ENCODE measurements around the gene RFX8.
A peak's percentile ranks its signal among the peaks of the same experiment; 100 is the strongest.
"Not testable (repeated sequence)": the region's sequence is repeated elsewhere in the genome, so short reads cannot be mapped to it uniquely, and the experiment has no call there.

Gene RFX8

DNA sequence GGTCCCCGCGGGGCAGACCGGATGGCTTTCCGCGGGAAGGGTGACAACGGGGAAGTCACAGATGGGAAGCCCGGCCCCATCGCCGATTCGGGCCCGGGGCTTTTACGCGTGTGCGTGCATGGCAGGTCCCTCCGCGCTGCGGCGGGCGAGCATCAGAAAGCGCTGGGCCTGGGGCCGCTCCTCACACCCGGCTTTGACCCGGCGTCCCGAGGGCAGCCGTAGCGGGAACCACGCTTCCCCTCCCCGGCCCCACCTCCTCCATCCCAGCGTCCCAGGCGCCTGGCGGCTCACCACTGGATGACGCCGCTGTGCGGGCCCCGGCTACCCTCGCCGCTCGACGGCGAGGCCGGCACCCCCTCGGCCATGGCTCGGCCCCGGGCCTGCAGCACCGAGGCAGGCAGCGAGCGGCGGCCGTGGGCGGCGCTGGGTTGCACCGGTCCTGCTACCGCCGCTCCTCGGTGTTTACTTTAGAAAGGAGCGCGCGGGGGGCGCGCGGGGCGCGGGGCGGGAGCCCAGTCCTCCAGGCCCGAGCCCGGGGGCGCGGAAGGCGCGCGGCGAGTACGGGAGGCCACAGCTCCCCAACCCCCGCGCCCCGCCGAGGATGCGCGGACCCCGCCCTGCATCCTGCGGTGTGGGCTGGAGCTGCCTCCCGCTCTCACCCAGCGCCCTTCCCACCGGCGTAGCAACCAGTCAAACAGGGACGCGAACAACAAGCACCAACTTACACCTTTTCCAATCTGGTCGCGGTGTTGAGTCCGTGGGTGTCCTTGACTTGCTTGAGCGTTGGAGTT lies 806 bp downstream of the RFX8 start:
- Mint-ChIP-seq H3K27me3 (peaks cover 36% of the 10 kb centered on the region), H3K4me3 (peak overlapping the region; percentile 79), H3K9me3 (no peaks in the 10 kb centered on the region), H3K36me3 (ENCODE audit: low read depth) (no peaks in the 10 kb centered on the region), H3K27ac (peak overlapping the region; percentile 55), H3K4me1 (ENCODE audit: low read depth) (peaks cover 11% of the 10 kb centered on the region)

- H3K27ac Mint-ChIP-seq, result peak overlapping the region; percentile 55
Measured at GRCh38 chr2:101473591-101473910, 1.4 kb downstream of the RFX8 start.

GRCh38 chr2:101469863-101470262 lies 5.0 kb downstream of the RFX8 start:
- no peaks in the 10 kb centered on the region for H3K36me3 Mint-ChIP-seq (ENCODE audit: low read depth)
- no peaks in the 10 kb centered on the region for H3K9me3 Mint-ChIP-seq
- H3K4me1 Mint-ChIP-seq (ENCODE audit: low read depth), result peaks cover 5% of the 10 kb centered on the region
- H3K27me3 Mint-ChIP-seq, result peaks cover 25% of the 10 kb centered on the region
- no peak overlapping the region for H3K4me3 Mint-ChIP-seq
- H3K27ac Mint-ChIP-seq, result no peak overlapping the region

More at GRCh38 chr2:101473591-101473910, 1.4 kb downstream of the RFX8 start:
- no peaks in the 10 kb centered on the region for H3K9me3 Mint-ChIP-seq
- no peaks in the 10 kb centered on the region for H3K36me3 Mint-ChIP-seq (ENCODE audit: low read depth)
- peaks cover 36% of the 10 kb centered on the region for H3K27me3 Mint-ChIP-seq
- H3K4me1 Mint-ChIP-seq (ENCODE audit: low read depth), result peaks cover 11% of the 10 kb centered on the region
- peak overlapping the region; percentile 79 for H3K4me3 Mint-ChIP-seq

- H3K4me3 Mint-ChIP-seq, result no peak overlapping the region
- H3K27me3 Mint-ChIP-seq, result peaks cover 12% of the 10 kb centered on the region
- H3K4me1 Mint-ChIP-seq (ENCODE audit: low read depth), result peaks cover 5% of the 10 kb centered on the region
- no peaks in the 10 kb centered on the region for H3K36me3 Mint-ChIP-seq (ENCODE audit: low read depth)
- no peak overlapping the region for H3K27ac Mint-ChIP-seq
- H3K9me3 Mint-ChIP-seq, result no peaks in the 10 kb centered on the region
Measured at GRCh38 chr2:101467306-101467705, 7.6 kb downstream of the RFX8 start.

DNA sequence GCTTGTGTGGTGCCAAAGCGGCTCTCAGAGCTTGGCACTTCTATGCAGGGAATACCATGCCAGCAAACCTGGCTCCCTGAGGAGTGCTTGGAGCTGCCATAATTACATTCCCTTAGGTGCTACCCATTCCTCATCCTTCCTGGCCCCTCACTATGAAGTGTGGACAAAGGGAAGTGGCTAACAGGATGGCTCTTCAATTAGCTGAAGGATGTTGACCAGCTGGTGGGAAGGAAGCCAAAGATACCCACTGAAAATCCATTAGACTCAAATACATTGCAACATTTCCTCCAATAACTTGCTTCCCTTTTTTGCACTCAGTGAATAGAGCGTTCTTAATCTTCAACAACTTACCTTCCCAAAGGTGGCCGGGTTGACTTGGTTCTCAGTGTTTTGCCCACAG lies 8.5 kb downstream of the RFX8 start:
- no peaks in the 10 kb centered on the region for H3K9me3 Mint-ChIP-seq
- no peak overlapping the region for H3K27ac Mint-ChIP-seq
- H3K4me1 Mint-ChIP-seq (ENCODE audit: low read depth), result peaks cover 5% of the 10 kb centered on the region
- peaks cover 9% of the 10 kb centered on the region for H3K27me3 Mint-ChIP-seq
- H3K36me3 Mint-ChIP-seq (ENCODE audit: low read depth), result no peaks in the 10 kb centered on the region
- H3K4me3 Mint-ChIP-seq, result no peak overlapping the region

DNA sequence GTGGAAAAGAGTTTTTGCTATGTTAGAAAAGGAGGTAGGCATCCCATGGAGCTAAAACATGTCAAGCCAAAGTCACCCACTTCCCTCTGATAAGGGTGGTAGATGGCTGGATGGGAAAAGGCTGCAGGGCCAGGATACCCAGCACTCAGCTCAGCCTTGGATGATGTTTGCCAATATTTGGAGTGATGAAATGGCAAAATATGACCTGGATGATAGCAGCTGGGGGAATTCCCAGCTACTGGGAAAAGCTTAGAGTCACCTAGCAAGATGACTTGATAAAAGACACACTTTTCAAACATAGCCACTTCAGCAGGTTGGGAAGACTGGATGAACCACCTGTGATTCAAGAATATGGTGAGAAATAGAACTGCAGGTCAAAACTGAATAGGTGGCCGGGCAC lies 10.1 kb downstream of the RFX8 start:
- H3K9me3 Mint-ChIP-seq, result no peaks in the 10 kb centered on the region
- H3K4me3 Mint-ChIP-seq, result no peak overlapping the region
- peaks cover 5% of the 10 kb centered on the region for H3K4me1 Mint-ChIP-seq (ENCODE audit: low read depth)
- H3K27ac Mint-ChIP-seq, result no peak overlapping the region
- peaks cover 12% of the 10 kb centered on the region for H3K27me3 Mint-ChIP-seq
- H3K36me3 Mint-ChIP-seq (ENCODE audit: low read depth), result no peaks in the 10 kb centered on the region

DNA sequence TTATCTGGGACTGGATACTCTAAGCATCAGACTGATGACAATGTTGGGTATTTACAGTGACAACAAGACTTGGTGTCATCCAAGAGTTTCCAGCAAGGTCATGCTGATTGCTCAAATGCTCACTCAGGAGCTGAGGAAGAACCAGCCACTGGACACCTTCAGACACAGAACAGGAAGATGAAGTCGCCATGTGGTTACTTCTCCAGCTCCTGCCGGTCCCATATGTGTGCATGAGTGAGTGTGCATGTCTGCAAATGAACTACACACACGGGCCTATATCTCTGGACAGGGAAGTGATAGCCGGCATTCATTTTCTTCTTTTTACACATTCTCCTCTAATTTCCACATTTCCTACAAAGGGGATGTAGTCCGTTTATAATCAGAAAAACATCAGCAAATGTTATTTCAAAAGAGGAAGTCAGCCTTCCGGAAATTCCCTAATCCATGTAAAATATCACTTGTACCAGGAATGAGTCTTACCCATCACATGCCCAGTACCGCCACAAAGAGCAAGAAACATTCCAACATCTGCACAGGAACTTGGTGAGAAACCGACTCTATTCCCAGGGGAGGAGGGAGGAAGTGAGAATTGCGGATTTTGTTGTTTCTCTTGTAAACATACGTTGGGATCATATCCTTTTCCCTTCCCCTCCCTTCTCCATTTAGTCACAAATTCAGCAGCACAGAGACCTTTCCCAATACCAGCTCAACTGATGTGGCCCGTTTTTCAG lies 10.8 kb downstream of the RFX8 start:
- peaks cover 5% of the 10 kb centered on the region for H3K4me1 Mint-ChIP-seq (ENCODE audit: low read depth)
- peaks cover 12% of the 10 kb centered on the region for H3K27me3 Mint-ChIP-seq
- no peaks in the 10 kb centered on the region for H3K9me3 Mint-ChIP-seq
- no peaks in the 10 kb centered on the region for H3K36me3 Mint-ChIP-seq (ENCODE audit: low read depth)
- no peak overlapping the region for H3K27ac Mint-ChIP-seq
- no peak overlapping the region for H3K4me3 Mint-ChIP-seq

GRCh38 chr2:101463421-101463820 lies 11.5 kb downstream of the RFX8 start:
- peaks cover 12% of the 10 kb centered on the region for H3K27me3 Mint-ChIP-seq
- H3K4me1 Mint-ChIP-seq (ENCODE audit: low read depth), result peaks cover 5% of the 10 kb centered on the region
- no peaks in the 10 kb centered on the region for H3K36me3 Mint-ChIP-seq (ENCODE audit: low read depth)
- H3K27ac Mint-ChIP-seq, result no peak overlapping the region
- H3K4me3 Mint-ChIP-seq, result no peak overlapping the region
- H3K9me3 Mint-ChIP-seq, result no peaks in the 10 kb centered on the region

- peaks cover 7% of the 10 kb centered on the region for H3K27me3 Mint-ChIP-seq
- H3K4me3 Mint-ChIP-seq, result no peak overlapping the region
- peaks cover 5% of the 10 kb centered on the region for H3K4me1 Mint-ChIP-seq (ENCODE audit: low read depth)
- no peaks in the 10 kb centered on the region for H3K36me3 Mint-ChIP-seq (ENCODE audit: low read depth)
- no peak overlapping the region for H3K27ac Mint-ChIP-seq
- no peaks in the 10 kb centered on the region for H3K9me3 Mint-ChIP-seq
Measured at GRCh38 chr2:101461381-101461780, 13.5 kb downstream of the RFX8 start.

DNA sequence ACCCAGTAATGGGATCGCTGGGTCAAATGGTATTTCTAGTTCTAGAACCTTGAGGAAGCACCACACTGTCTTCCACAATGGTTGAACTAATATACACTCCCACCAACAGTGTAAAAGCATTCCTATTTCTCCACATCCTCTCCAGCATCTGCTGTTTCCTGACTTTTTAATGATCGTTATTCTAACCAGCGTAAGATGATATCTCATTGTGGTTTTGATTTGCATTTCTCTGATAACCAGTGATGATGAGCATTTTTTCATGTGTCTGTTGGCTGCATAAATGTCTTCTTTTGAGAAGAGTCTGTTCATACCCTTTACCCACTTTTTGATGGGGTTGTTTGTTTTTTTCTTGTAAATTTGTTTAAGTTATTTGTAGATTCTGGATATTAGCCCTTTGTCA lies 20.5 kb downstream of the RFX8 start:
- not testable (repeated sequence) for H3K27me3 Mint-ChIP-seq; H3K36me3 Mint-ChIP-seq (ENCODE audit: low read depth); H3K4me3 Mint-ChIP-seq; H3K9me3 Mint-ChIP-seq; H3K27ac Mint-ChIP-seq; H3K4me1 Mint-ChIP-seq (ENCODE audit: low read depth)

DNA sequence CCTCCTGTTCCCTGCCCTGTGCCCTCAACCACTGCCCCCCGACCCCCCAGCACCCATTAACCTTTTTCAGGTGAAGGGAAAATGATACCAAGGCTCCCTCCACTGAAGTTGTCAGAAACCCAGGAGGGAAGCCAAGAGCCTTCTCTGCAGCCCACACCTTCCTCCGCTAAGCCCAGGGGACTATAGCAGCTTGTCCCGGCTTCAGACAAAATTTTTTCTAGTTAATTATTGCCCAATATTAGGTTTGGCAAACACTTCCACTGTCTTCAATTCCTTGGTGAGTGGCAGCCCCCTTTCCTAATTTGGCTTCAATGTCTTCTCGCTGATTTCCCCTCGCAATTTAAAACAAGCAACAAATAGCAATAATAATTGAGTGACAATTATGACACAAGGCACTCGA lies 23.9 kb downstream of the RFX8 start:
- Mint-ChIP-seq H3K4me1 (ENCODE audit: low read depth) (peaks cover 16% of the 10 kb centered on the region), H3K36me3 (ENCODE audit: low read depth) (no peaks in the 10 kb centered on the region), H3K27ac (no peak overlapping the region), H3K4me3 (no peak overlapping the region), H3K9me3 (no peaks in the 10 kb centered on the region), H3K27me3 (peaks cover 11% of the 10 kb centered on the region)

DNA sequence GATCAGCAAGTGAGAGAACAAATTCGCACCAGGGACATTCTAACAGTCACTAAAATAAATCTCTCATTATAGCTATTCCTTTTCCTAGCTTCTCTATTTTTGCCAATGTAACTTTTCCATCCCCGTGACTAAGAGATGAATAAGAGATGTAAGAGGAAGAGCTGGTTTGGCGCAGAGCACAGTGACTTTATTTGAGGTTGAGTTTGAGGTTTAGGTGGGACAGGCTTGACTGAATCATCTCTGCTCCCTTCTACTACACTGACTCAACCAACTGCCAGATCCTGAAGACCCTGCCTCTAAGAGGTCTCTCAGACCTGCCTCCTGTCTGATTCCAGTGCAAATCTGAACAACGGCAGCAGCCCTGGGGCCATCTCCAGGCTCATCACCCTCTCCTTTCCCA lies 28.0 kb downstream of the RFX8 start:
- H3K36me3 Mint-ChIP-seq (ENCODE audit: low read depth), result peaks cover 4% of the 10 kb centered on the region
- H3K27ac Mint-ChIP-seq, result peak overlapping the region; percentile 75
- peaks cover 11% of the 10 kb centered on the region for H3K27me3 Mint-ChIP-seq
- H3K4me1 Mint-ChIP-seq (ENCODE audit: low read depth), result peaks cover 34% of the 10 kb centered on the region
- H3K4me3 Mint-ChIP-seq, result no peak overlapping the region
- peaks cover 8% of the 10 kb centered on the region for H3K9me3 Mint-ChIP-seq

DNA sequence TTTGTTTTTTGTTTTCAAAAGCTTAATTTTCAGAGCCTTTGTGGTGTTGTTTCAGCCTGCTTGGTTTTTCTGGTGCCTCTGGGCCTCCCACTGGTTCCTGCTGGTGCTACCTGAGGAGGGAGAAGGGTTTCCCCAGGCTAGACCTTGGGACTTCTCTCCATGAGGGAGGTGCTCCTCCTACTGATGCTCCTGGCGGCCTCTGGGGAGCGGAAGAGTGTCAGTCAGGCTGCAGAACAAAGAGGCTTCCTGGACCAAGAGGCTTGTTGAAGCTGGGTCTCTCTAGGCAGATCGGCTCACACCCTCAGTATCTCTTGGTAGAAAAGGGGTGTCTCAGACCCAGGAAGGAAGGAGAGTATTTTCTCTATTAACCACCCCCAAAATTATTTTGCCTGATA lies 32.2 kb downstream of the RFX8 start:
- Mint-ChIP-seq H3K36me3 (ENCODE audit: low read depth) (peaks cover 4% of the 10 kb centered on the region), H3K27me3 (no peaks in the 10 kb centered on the region), H3K9me3 (peaks cover 8% of the 10 kb centered on the region), H3K27ac (peak overlapping the region; percentile 73), H3K4me3 (no peak overlapping the region), H3K4me1 (ENCODE audit: low read depth) (peaks cover 37% of the 10 kb centered on the region)

- no peaks in the 10 kb centered on the region for H3K27me3 Mint-ChIP-seq
- peak overlapping the region; percentile 73 for H3K27ac Mint-ChIP-seq
- H3K4me3 Mint-ChIP-seq, result peak overlapping the region; percentile 24
- H3K9me3 Mint-ChIP-seq, result peaks cover 8% of the 10 kb centered on the region
- H3K36me3 Mint-ChIP-seq (ENCODE audit: low read depth), result peaks cover 4% of the 10 kb centered on the region
- peaks cover 32% of the 10 kb centered on the region for H3K4me1 Mint-ChIP-seq (ENCODE audit: low read depth)
Measured at GRCh38 chr2:101442042-101442666, 32.8 kb downstream of the RFX8 start.

- Mint-ChIP-seq H3K4me1 (ENCODE audit: low read depth) (peaks cover 19% of the 10 kb centered on the region), H3K36me3 (ENCODE audit: low read depth) (peaks cover 3% of the 10 kb centered on the region), H3K27ac (no peak overlapping the region), H3K9me3 (peaks cover 7% of the 10 kb centered on the region), H3K27me3 (no peaks in the 10 kb centered on the region), H3K4me3 (no peak overlapping the region)
Measured at GRCh38 chr2:101440127-101440738, 34.7 kb downstream of the RFX8 start.

Measured in stimulated activated naive CD8-positive, alpha-beta T cell treated with anti-CD3 and anti-CD28 coated beads, Interleukin-15, Interleukin-2, amounts not matched to agents 100 ng/mL and 50 ng/mL, for 24 hours (primary cell).